ENCODE measurements around the gene ADAM15.

The ADAM15 gene

GRCh38 chr1:155026154-155026553 lies 25.0 kb upstream of the ADAM15 start:
- DNase-seq: no peak
- Mint-ChIP-seq H3K4me3 (no peak overlapping the region), H3K9me3 (no peaks in the 10 kb centered on the region), H3K36me3 (ENCODE audit: low read depth) (no peaks in the 10 kb centered on the region), H3K27me3 (ENCODE audit: low read depth, poor library complexity) (peaks cover 8% of the 10 kb centered on the region), H3K4me1 (peaks cover 17% of the 10 kb centered on the region), H3K27ac (no peak overlapping the region)
- TF ChIP-seq, protein P1, sequence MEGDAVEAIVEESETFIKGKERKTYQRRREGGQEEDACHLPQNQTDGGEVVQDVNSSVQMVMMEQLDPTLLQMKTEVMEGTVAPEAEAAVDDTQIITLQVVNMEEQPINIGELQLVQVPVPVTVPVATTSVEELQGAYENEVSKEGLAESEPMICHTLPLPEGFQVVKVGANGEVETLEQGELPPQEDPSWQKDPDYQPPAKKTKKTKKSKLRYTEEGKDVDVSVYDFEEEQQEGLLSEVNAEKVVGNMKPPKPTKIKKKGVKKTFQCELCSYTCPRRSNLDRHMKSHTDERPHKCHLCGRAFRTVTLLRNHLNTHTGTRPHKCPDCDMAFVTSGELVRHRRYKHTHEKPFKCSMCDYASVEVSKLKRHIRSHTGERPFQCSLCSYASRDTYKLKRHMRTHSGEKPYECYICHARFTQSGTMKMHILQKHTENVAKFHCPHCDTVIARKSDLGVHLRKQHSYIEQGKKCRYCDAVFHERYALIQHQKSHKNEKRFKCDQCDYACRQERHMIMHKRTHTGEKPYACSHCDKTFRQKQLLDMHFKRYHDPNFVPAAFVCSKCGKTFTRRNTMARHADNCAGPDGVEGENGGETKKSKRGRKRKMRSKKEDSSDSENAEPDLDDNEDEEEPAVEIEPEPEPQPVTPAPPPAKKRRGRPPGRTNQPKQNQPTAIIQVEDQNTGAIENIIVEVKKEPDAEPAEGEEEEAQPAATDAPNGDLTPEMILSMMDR (IDR thresholded peaks at IDR 0.05): no peak

DNA sequence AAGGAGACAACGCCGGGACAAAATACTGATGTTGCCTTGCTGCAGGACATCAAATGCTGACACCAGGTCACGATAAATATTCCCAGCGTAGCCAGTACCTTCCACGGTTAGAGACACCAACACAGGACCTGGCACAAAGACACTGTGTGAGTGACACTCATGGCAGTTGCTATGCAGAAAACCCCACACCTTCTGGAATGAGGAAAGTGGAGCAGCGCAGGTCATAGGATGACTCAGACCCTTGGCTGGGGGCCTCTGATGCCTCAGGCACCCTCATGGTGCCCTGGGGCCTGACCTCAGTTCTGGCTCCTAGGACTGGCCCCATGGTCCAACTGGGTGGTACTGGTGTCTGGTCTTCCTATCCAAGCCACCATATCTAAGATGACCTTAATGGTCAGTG lies 24.5 kb upstream of the ADAM15 start:
- Mint-ChIP-seq H3K9me3 (no peaks in the 10 kb centered on the region), H3K4me3 (no peak overlapping the region), H3K27ac (no peak overlapping the region), H3K36me3 (ENCODE audit: low read depth) (no peaks in the 10 kb centered on the region), H3K4me1 (peaks cover 17% of the 10 kb centered on the region), H3K27me3 (ENCODE audit: low read depth, poor library complexity) (peaks cover 8% of the 10 kb centered on the region)
- TF ChIP-seq, protein P1 (IDR thresholded peaks at IDR 0.05): no peak
- DNase-seq: no peak

DNA sequence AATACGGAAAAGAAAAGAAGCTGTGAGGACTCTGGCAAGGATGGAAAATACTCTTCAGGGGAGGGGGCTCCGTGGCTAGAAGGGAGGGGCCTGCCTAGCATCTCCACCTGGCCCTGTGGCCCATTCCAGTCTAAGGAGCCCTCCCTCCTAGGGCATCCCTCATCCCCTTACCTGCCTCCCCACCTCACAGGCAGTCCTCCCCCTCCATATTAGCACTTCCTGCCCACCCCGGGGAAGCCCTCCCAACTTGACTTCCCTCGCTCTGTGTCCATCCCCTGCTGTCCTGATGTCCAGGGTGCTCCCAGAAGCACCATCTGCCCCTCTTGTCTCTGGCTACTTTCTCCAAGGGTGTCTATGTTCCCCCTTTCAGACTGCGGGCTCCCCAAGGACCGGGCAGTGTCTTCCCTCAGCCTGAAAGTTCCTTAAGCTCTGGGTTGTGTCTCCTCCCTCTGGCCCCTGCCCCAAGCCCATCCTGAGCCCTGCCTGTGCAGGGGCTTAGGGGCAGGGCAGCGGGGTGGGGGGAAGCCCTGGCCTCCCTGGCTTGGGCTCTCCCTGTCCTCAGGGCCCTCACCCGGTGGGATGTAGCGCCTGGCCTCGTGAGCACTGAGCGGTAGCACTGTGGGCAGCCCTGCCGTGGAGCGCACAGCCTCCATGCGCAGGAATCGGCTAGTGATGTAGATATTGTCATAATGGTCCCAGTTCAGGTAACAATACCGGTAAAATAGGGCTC lies 21.4 kb upstream of the ADAM15 start:
- DNase-seq: no peak
- no peak overlapping the region for H3K27ac Mint-ChIP-seq
- TF ChIP-seq, protein P1 (IDR thresholded peaks at IDR 0.05): no peak
- peaks cover 5% of the 10 kb centered on the region for H3K27me3 Mint-ChIP-seq (ENCODE audit: low read depth, poor library complexity)
- H3K9me3 Mint-ChIP-seq: no peaks in the 10 kb centered on the region
- H3K4me3 Mint-ChIP-seq: no peak overlapping the region
- no peaks in the 10 kb centered on the region for H3K36me3 Mint-ChIP-seq (ENCODE audit: low read depth)
- H3K4me1 Mint-ChIP-seq: peaks cover 12% of the 10 kb centered on the region

DNA sequence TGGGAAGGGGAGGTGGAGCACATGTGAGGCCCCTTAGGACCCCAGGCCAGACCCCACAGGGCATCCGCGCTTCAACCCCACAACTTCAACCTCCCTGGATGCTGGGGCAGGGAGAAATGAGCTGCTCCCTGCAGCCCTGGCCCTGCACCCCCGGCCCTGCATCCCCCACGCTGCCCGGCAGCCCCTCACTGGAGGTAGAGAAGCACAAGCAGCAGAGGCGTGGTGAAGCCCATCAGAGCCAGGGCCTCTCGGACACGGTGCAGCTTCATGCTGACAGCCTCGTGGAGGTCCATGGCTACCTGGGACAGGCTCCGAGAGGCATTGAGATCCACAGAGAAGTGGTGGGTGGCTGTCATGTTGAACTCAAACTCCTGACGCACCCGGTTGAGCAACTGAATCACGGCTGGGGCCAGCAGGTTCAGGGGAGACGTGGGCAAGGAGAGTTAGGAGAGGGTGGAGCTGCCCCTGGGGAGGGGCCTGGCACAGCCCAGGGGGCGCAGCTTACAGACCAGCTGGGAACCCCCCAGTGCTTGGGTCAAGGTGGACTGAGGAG lies 20.8 kb upstream of the ADAM15 start:
- no peaks in the 10 kb centered on the region for H3K9me3 Mint-ChIP-seq
- TF ChIP-seq, protein P1 (IDR thresholded peaks at IDR 0.05): no peak

GRCh38 chr1:155030899-155031298 lies 20.2 kb upstream of the ADAM15 start:
- Mint-ChIP-seq H3K4me3 (no peak overlapping the region), H3K27ac (no peak overlapping the region), H3K4me1 (peaks cover 12% of the 10 kb centered on the region), H3K9me3 (no peaks in the 10 kb centered on the region), H3K36me3 (ENCODE audit: low read depth) (no peaks in the 10 kb centered on the region), H3K27me3 (ENCODE audit: low read depth, poor library complexity) (peaks cover 9% of the 10 kb centered on the region)
- DNase-seq: no peak
- TF ChIP-seq, protein P1 (IDR thresholded peaks at IDR 0.05): no peak

More for the DNA sequence above, 20.8 kb upstream of the ADAM15 start:
- Mint-ChIP-seq H3K27me3 (ENCODE audit: low read depth, poor library complexity) (peaks cover 9% of the 10 kb centered on the region), H3K4me3 (no peak overlapping the region), H3K27ac (no peak overlapping the region), H3K36me3 (ENCODE audit: low read depth) (no peaks in the 10 kb centered on the region), H3K4me1 (peaks cover 12% of the 10 kb centered on the region)
- no peak for DNase-seq

DNA sequence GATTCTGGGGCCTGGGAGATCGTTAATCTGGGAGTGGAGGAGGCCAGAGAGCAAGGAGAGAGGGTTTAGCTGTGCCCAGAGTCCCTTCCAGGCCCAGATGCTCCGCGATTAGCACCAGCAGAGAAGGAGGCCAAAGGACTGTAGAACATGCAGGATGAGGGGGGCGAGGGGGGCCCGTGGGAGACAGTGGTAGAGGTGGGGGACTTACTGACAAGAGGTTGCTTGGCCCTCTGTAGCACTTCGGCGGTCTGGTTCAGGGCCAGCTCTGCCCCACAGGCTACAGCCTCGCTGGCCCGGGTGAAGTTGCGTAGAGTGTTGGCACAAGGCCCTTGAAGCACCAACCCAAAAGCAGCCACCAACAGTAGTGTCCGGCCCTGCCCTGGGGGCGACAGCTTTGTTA lies 18.2 kb upstream of the ADAM15 start:
- TF ChIP-seq, protein P1 (IDR thresholded peaks at IDR 0.05): no peak
- Mint-ChIP-seq H3K27me3 (ENCODE audit: low read depth, poor library complexity) (peaks cover 11% of the 10 kb centered on the region), H3K4me1 (peaks cover 14% of the 10 kb centered on the region), H3K27ac (no peak overlapping the region), H3K9me3 (no peaks in the 10 kb centered on the region), H3K4me3 (no peak overlapping the region), H3K36me3 (ENCODE audit: low read depth) (no peaks in the 10 kb centered on the region)
- no peak for DNase-seq
